HEK293 (cell line): ENCODE measurements around the gene ERMAP.

Experiments used
- BCL11B ChIP-seq: fragments of 450-650 bp; formaldehyde crosslinking; IDR thresholded peaks from 2 replicates; pipeline ENCODE4 v1.5.1; 2016; ENCODE audit warnings: low read depth, missing biosample characterization, missing genetic modification characterization
- FEZF1 ChIP-seq: fragments of 450-650 bp; formaldehyde crosslinking; IDR thresholded peaks from 2 replicates; pipeline ENCODE4 v1.5.1; 2016; ENCODE audit warnings: missing biosample characterization, missing genetic modification characterization
- HOXD13 ChIP-seq: sonication (generic); formaldehyde crosslinking; IDR thresholded peaks from 2 replicates; pipeline ENCODE4 v1.8.0; 2022; ENCODE audit warnings: missing genetic modification reagents, borderline replicate concordance
- KLF16 ChIP-seq: fragments of 450-650 bp; formaldehyde crosslinking; IDR thresholded peaks from 2 replicates; pipeline ENCODE4 v1.5.1; 2017; ENCODE audit warnings: missing biosample characterization, missing genetic modification characterization
- MZF1 ChIP-seq: fragments of 450-650 bp; formaldehyde crosslinking; IDR thresholded peaks from 2 replicates; pipeline ENCODE4 v1.5.1; 2017; ENCODE audit warnings: missing biosample characterization, missing genetic modification characterization, borderline replicate concordance
- OSR2 ChIP-seq: fragments of 450-650 bp; formaldehyde crosslinking; IDR thresholded peaks from 2 replicates; pipeline ENCODE4 v1.5.1; 2016; ENCODE audit warnings: missing biosample characterization, missing genetic modification characterization
- PRDM1 ChIP-seq: fragments of 450-650 bp; formaldehyde crosslinking; IDR thresholded peaks from 2 replicates; pipeline ENCODE4; 2016; ENCODE audit warnings: missing biosample characterization, missing genetic modification characterization
- SETDB1 ChIP-seq: IDR thresholded peaks from one replicate; pipeline ENCODE4 v1.6.1; 2017; ENCODE audit warnings: mild to moderate bottlenecking, low read length, moderate library complexity, mixed read lengths; ENCODE audit not compliant: insufficient read length
- SP7 ChIP-seq: fragments of 450-650 bp; formaldehyde crosslinking; IDR thresholded peaks from 2 replicates; pipeline ENCODE4 v1.5.1; 2016; ENCODE audit warnings: missing biosample characterization, missing genetic modification characterization
- ZBTB8A ChIP-seq: fragments of 450-650 bp; formaldehyde crosslinking; IDR thresholded peaks from 2 replicates; pipeline ENCODE4 v1.5.1; 2016; ENCODE audit warnings: missing biosample characterization, missing genetic modification characterization
- ZFP69B ChIP-seq: fragments of 450-650 bp; formaldehyde crosslinking; IDR thresholded peaks from 2 replicates; pipeline ENCODE4 v1.5.1; 2016; ENCODE audit warnings: missing biosample characterization, missing genetic modification characterization
- ZNF114 ChIP-seq: fragments of 450-650 bp; formaldehyde crosslinking; IDR thresholded peaks from 2 replicates; pipeline ENCODE4 v1.5.0; 2017; ENCODE audit warnings: missing biosample characterization, missing genetic modification characterization
- ZNF121 ChIP-seq: fragments of 450-650 bp; formaldehyde crosslinking; IDR thresholded peaks from 2 replicates; pipeline ENCODE4 v1.5.1; 2016; ENCODE audit warnings: missing biosample characterization, missing genetic modification characterization
- ZNF133 ChIP-seq: fragments of 450-650 bp; formaldehyde crosslinking; IDR thresholded peaks from 2 replicates; pipeline ENCODE4 v1.5.1; 2016; ENCODE audit warnings: missing biosample characterization, missing genetic modification characterization
- ZNF138 ChIP-seq: fragments of 450-650 bp; formaldehyde crosslinking; IDR thresholded peaks from 2 replicates; pipeline ENCODE4 v1.5.1; 2016; ENCODE audit warnings: missing biosample characterization, missing genetic modification characterization, borderline replicate concordance
- ZNF157 ChIP-seq: fragments of 450-650 bp; formaldehyde crosslinking; IDR thresholded peaks from 2 replicates; pipeline ENCODE4 v1.5.1; 2016; ENCODE audit warnings: missing biosample characterization, missing genetic modification characterization
- ZNF175 ChIP-seq: fragments of 450-650 bp; formaldehyde crosslinking; IDR thresholded peaks from 2 replicates; pipeline ENCODE4 v1.5.1; 2016; ENCODE audit warnings: missing biosample characterization, missing genetic modification characterization
- ZNF335 ChIP-seq: fragments of 450-650 bp; formaldehyde crosslinking; conservative IDR thresholded peaks from 2 replicates; pipeline ENCODE4 v1.5.1; 2016; ENCODE audit warnings: missing biosample characterization, missing genetic modification characterization
- ZNF37A ChIP-seq: fragments of 450-650 bp; IDR thresholded peaks from 2 replicates; pipeline ENCODE4 v1.5.1; 2018; ENCODE audit warnings: missing biosample characterization, missing genetic modification characterization
- ZNF514 ChIP-seq: fragments of 450-650 bp; formaldehyde crosslinking; IDR thresholded peaks from 2 replicates; pipeline ENCODE4 v1.5.1; 2016; ENCODE audit warnings: missing biosample characterization, missing genetic modification characterization
- ZNF623 ChIP-seq: fragments of 450-650 bp; formaldehyde crosslinking; IDR thresholded peaks from 2 replicates; pipeline ENCODE4 v1.5.1; 2016; ENCODE audit warnings: missing biosample characterization, missing genetic modification characterization
- ZNF624 ChIP-seq: fragments of 450-650 bp; formaldehyde crosslinking; IDR thresholded peaks from 2 replicates; pipeline ENCODE4 v1.5.1; 2017; ENCODE audit warnings: missing biosample characterization, missing genetic modification characterization
- ZNF629 ChIP-seq: fragments of 450-650 bp; formaldehyde crosslinking; IDR thresholded peaks from 2 replicates; pipeline ENCODE4 v1.5.1; 2017; ENCODE audit warnings: missing biosample characterization, missing genetic modification characterization
- ZNF658 ChIP-seq: fragments of 450-650 bp; formaldehyde crosslinking; IDR thresholded peaks from 2 replicates; pipeline ENCODE4; 2016; ENCODE audit warnings: missing biosample characterization, missing genetic modification characterization
- ZNF664 ChIP-seq: fragments of 450-650 bp; formaldehyde crosslinking; IDR thresholded peaks from 2 replicates; pipeline ENCODE4 v1.5.1; 2016; ENCODE audit warnings: missing biosample characterization, missing genetic modification characterization
- ZNF701 ChIP-seq: fragments of 450-650 bp; formaldehyde crosslinking; IDR thresholded peaks from 2 replicates; pipeline ENCODE4 v1.5.1; 2016; ENCODE audit warnings: missing biosample characterization, missing genetic modification characterization
- ZNF768 ChIP-seq: fragments of 450-650 bp; formaldehyde crosslinking; IDR thresholded peaks from 2 replicates; pipeline ENCODE4 v1.5.1; 2018; ENCODE audit warnings: missing biosample characterization, mild to moderate bottlenecking, missing genetic modification characterization
- TF ChIP-seq, protein P1 (sequence below): fragments of 450-650 bp; formaldehyde crosslinking; IDR thresholded peaks from 2 replicates; pipeline ENCODE4 v1.5.1; 2016; ENCODE audit warnings: missing biosample characterization, missing genetic modification characterization
- TF ChIP-seq, protein P2 (sequence below): fragments of 450-650 bp; formaldehyde crosslinking; IDR thresholded peaks from 2 replicates; pipeline ENCODE4 v1.5.1; 2017; ENCODE audit warnings: missing biosample characterization, missing genetic modification characterization
- TF ChIP-seq, protein P3 (sequence below): fragments of 450-650 bp; formaldehyde crosslinking; IDR thresholded peaks from 2 replicates; pipeline ENCODE4 v1.5.1; 2016; ENCODE audit warnings: missing biosample characterization, missing genetic modification characterization, low read depth
- TF ChIP-seq, protein P4 (sequence below): fragments of 450-650 bp; formaldehyde crosslinking; IDR thresholded peaks from 2 replicates; pipeline ENCODE4 v1.5.1; 2017; ENCODE audit warnings: missing biosample characterization, missing genetic modification characterization
- TF ChIP-seq, protein P5 (sequence below): fragments of 450-650 bp; formaldehyde crosslinking; IDR thresholded peaks from 2 replicates; pipeline ENCODE4 v1.5.1; 2017; ENCODE audit warnings: missing biosample characterization, missing genetic modification characterization

ERMAP gene

DNA sequence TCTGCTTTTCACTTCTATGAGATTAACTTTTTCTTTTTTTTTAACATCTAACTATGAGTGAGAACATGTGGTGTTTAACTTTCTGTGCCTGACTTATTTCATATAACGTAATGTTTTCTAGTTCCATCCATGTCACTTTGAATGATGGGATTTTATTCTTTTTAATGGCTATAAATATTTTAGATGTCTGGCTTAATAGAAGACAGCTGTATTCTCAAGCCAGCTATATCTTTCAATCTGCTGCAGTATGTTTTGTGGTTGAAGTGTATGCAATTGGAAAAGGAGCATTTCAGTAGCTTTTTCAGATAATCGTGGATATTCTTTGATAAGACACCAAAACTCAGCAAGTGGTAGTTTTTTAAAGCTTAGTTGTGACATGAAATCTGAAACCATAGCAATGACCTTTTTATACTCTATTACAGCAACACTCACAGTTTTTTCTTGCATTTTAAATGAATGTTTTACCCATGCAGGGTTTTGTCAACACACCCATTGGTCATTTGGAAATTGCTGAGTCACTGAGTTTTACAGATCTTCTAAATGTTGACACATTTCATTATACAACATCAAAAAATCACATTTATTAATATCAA is 6.0 kb downstream of the ERMAP start (continued):
- TF ChIP-seq ZNF701 (tag by site-specific recombination) (no peak), SP7 (tag by site-specific recombination) (0 out of 2 replicates have a peak, but pooled peaks have one; percentile 15), ZFP69B (tag by site-specific recombination) (no peak), ZNF157 (no peak), ZNF335 (tag by site-specific recombination) (peak; percentile 79), ZNF624 (no peak), MZF1 (no peak), ZNF37A (tag by site-specific recombination) (no peak), FEZF1 (tag by site-specific recombination) (peak; percentile 42), SETDB1 (peak; percentile 21), ZNF768 (no peak), ZBTB8A (tag by site-specific recombination) (peak; percentile 25; the same call in 1 of the 2 replicates), ZNF629 (tag by site-specific recombination) (no peak; the same call in 1 of the 2 replicates), ZNF623 (tag by site-specific recombination) (no peak), PRDM1 (tag by site-specific recombination) (no peak), ZNF114 (no peak), ZNF138 (no peak), ZNF121 (tag by site-specific recombination) (no peak), ZNF175 (tag by site-specific recombination) (no peak), BCL11B (tag by site-specific recombination) (no peak), ZNF658 (tag by site-specific recombination) (no peak), ZNF514 (no peak), ZNF664 (no peak), KLF16 (tag by site-specific recombination) (no peak), HOXD13 (no peak), OSR2 (tag by site-specific recombination) (peak; percentile 56), ZNF133 (tag by site-specific recombination) (no peak)
- TF ChIP-seq, protein P1, sequence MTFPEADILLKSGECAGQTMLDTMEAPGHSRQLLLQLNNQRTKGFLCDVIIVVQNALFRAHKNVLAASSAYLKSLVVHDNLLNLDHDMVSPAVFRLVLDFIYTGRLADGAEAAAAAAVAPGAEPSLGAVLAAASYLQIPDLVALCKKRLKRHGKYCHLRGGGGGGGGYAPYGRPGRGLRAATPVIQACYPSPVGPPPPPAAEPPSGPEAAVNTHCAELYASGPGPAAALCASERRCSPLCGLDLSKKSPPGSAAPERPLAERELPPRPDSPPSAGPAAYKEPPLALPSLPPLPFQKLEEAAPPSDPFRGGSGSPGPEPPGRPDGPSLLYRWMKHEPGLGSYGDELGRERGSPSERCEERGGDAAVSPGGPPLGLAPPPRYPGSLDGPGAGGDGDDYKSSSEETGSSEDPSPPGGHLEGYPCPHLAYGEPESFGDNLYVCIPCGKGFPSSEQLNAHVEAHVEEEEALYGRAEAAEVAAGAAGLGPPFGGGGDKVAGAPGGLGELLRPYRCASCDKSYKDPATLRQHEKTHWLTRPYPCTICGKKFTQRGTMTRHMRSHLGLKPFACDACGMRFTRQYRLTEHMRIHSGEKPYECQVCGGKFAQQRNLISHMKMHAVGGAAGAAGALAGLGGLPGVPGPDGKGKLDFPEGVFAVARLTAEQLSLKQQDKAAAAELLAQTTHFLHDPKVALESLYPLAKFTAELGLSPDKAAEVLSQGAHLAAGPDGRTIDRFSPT (tag by site-specific recombination), result no peak
- TF ChIP-seq, protein P2, sequence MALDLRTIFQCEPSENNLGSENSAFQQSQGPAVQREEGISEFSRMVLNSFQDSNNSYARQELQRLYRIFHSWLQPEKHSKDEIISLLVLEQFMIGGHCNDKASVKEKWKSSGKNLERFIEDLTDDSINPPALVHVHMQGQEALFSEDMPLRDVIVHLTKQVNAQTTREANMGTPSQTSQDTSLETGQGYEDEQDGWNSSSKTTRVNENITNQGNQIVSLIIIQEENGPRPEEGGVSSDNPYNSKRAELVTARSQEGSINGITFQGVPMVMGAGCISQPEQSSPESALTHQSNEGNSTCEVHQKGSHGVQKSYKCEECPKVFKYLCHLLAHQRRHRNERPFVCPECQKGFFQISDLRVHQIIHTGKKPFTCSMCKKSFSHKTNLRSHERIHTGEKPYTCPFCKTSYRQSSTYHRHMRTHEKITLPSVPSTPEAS (tag by site-specific recombination), result no peak
- TF ChIP-seq, protein P3, sequence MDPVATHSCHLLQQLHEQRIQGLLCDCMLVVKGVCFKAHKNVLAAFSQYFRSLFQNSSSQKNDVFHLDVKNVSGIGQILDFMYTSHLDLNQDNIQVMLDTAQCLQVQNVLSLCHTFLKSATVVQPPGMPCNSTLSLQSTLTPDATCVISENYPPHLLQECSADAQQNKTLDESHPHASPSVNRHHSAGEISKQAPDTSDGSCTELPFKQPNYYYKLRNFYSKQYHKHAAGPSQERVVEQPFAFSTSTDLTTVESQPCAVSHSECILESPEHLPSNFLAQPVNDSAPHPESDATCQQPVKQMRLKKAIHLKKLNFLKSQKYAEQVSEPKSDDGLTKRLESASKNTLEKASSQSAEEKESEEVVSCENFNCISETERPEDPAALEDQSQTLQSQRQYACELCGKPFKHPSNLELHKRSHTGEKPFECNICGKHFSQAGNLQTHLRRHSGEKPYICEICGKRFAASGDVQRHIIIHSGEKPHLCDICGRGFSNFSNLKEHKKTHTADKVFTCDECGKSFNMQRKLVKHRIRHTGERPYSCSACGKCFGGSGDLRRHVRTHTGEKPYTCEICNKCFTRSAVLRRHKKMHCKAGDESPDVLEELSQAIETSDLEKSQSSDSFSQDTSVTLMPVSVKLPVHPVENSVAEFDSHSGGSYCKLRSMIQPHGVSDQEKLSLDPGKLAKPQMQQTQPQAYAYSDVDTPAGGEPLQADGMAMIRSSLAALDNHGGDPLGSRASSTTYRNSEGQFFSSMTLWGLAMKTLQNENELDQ, result no peak
- TF ChIP-seq, protein P4, sequence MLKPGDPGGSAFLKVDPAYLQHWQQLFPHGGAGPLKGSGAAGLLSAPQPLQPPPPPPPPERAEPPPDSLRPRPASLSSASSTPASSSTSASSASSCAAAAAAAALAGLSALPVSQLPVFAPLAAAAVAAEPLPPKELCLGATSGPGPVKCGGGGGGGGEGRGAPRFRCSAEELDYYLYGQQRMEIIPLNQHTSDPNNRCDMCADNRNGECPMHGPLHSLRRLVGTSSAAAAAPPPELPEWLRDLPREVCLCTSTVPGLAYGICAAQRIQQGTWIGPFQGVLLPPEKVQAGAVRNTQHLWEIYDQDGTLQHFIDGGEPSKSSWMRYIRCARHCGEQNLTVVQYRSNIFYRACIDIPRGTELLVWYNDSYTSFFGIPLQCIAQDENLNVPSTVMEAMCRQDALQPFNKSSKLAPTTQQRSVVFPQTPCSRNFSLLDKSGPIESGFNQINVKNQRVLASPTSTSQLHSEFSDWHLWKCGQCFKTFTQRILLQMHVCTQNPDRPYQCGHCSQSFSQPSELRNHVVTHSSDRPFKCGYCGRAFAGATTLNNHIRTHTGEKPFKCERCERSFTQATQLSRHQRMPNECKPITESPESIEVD (tag by site-specific recombination), result peak; percentile 89
- TF ChIP-seq, protein P5, sequence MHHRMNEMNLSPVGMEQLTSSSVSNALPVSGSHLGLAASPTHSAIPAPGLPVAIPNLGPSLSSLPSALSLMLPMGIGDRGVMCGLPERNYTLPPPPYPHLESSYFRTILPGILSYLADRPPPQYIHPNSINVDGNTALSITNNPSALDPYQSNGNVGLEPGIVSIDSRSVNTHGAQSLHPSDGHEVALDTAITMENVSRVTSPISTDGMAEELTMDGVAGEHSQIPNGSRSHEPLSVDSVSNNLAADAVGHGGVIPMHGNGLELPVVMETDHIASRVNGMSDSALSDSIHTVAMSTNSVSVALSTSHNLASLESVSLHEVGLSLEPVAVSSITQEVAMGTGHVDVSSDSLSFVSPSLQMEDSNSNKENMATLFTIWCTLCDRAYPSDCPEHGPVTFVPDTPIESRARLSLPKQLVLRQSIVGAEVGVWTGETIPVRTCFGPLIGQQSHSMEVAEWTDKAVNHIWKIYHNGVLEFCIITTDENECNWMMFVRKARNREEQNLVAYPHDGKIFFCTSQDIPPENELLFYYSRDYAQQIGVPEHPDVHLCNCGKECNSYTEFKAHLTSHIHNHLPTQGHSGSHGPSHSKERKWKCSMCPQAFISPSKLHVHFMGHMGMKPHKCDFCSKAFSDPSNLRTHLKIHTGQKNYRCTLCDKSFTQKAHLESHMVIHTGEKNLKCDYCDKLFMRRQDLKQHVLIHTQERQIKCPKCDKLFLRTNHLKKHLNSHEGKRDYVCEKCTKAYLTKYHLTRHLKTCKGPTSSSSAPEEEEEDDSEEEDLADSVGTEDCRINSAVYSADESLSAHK (tag by site-specific recombination), result no peak
